Stimulated activated naive CD8-positive, alpha-beta T cell treated with anti-CD3 and anti-CD28 coated beads, Interleukin-15, amount 100 ng/mL, for 72 hours (primary cell): ENCODE data around the gene MARS1.
A peak's percentile ranks its signal among the peaks of the same experiment; 100 is the strongest.

Experiments
- ATAC-seq: fragments of 150-1000 bp; cut with Tn5 transposase; 2 replicates; pipeline ENCODE4 v1.10.0; 2021; ENCODE audit warnings: mild to moderate bottlenecking, moderate library complexity
- DNase-seq, 2 donors: peaks; one replicate each; pipeline ENCODE4 v3.0.0; 2021 to 2022
- H3K27ac Mint-ChIP-seq, 2 donors: one replicate each; pipeline ENCODE4 v1.8.0; 2022; ENCODE audit warnings: mild to moderate bottlenecking in 2 of 2, mixed read lengths in 2 of 2, moderate library complexity in 2 of 2
- H3K27me3 Mint-ChIP-seq: one replicate; pipeline ENCODE4 v1.8.0; 2022; ENCODE audit warnings: mixed read lengths
- H3K4me1 Mint-ChIP-seq: one replicate; pipeline ENCODE4 v1.8.0; 2022; ENCODE audit warnings: mild to moderate bottlenecking, mixed read lengths
- H3K4me3 Mint-ChIP-seq, 2 donors: one replicate each; pipeline ENCODE4 v1.8.0; 2022; ENCODE audit warnings: mild to moderate bottlenecking in 2 of 2, mixed read lengths in 2 of 2, moderate library complexity in 1 of 2
- H3K9me3 Mint-ChIP-seq, 2 donors: one replicate each; pipeline ENCODE4 v1.8.0; 2022; ENCODE audit warnings: mixed read lengths in 2 of 2

MARS1 gene

GRCh38 chr12:57475271-57476161 lies 12.4 kb upstream of the MARS1 start:
- H3K9me3 Mint-ChIP-seq = no peaks in the 10 kb centered on the region
- H3K27ac Mint-ChIP-seq = no peak overlapping the region
- peak overlapping the region; percentile 80 to 97 for H3K4me3 Mint-ChIP-seq
- H3K4me1 Mint-ChIP-seq = peaks cover 86% of the 10 kb centered on the region
- ATAC-seq (no peak), DNase-seq (no peak)
- no peaks in the 10 kb centered on the region for H3K27me3 Mint-ChIP-seq

- DNase-seq = peak; percentile 73 to 90
Measured at GRCh38 chr12:57476162-57476992, 11.5 kb upstream of the MARS1 start.

GRCh38 chr12:57476993-57477709 lies 10.7 kb upstream of the MARS1 start:
- H3K27me3 Mint-ChIP-seq = no peaks in the 10 kb centered on the region
- no peaks in the 10 kb centered on the region for H3K9me3 Mint-ChIP-seq
- H3K4me3 Mint-ChIP-seq = peak overlapping the region; percentile 80 to 97
- H3K27ac Mint-ChIP-seq = peak overlapping the region; percentile 97 to 100
- DNase-seq = no peak
- H3K4me1 Mint-ChIP-seq = peaks cover 88% of the 10 kb centered on the region
- ATAC-seq = no peak

More at GRCh38 chr12:57476162-57476992, 11.5 kb upstream of the MARS1 start:
- Mint-ChIP-seq H3K27ac (peak overlapping the region; percentile 97 to 100), H3K9me3 (no peaks in the 10 kb centered on the region), H3K27me3 (no peaks in the 10 kb centered on the region), H3K4me1 (peaks cover 89% of the 10 kb centered on the region), H3K4me3 (peak overlapping the region; percentile 80 to 97)
- ATAC-seq = peak; percentile 70

- H3K9me3 Mint-ChIP-seq = no peaks in the 10 kb centered on the region
- DNase-seq = peak; percentile 43 to 57
- H3K4me3 Mint-ChIP-seq = peak overlapping the region; percentile 80 to 97
- H3K27ac Mint-ChIP-seq = peak overlapping the region; percentile 96 to 100
- no peaks in the 10 kb centered on the region for H3K27me3 Mint-ChIP-seq
- ATAC-seq = peak; percentile 61
- peaks cover 82% of the 10 kb centered on the region for H3K4me1 Mint-ChIP-seq
Measured at GRCh38 chr12:57477710-57478681, 9.9 kb upstream of the MARS1 start.

- no peaks in the 10 kb centered on the region for H3K27me3 Mint-ChIP-seq
Measured at GRCh38 chr12:57479043-57479375, 8.9 kb upstream of the MARS1 start.

DNA sequence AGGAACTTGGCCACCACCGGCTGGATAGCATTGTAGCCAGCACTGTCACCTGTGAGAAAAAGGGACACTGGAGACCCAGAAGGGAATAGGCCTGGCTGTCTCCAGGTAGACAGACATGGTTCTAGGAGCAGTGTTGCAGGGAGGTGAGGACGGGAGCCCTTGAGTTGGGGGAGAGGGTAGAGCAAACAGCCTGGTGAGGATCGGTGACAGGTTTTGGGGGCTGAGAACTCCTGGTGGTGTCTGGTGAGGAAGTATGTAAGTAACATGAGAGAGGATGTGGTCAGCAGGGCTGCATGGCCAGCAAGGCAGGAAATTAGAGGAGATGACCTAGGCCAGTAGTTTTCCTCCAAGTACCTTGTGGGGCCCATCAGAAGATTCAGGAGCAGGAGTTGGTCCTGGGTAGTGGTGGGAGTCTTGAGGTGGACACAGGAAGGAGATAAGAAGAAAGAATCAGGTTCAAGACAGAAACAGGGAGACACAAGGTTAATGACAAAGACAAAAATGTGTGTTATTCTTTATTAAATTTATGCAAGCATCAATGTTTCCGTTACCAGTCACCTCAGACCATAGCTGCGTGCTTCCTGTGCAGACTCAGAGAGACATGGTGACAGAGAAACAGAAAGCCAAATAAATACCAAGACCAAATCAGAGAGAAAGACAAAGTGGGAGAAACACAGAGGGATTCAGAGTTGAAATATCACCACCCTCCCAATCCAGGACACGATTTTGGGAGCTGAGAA lies 8.3 kb upstream of the MARS1 start, which contains the start of gene ARHGAP9:
ARHGAP9 (minus strand) TSS at position 491 of the 740 bp plus-strand sequence; CDS start at position 31, 460 bp downstream.
- Mint-ChIP-seq H3K9me3 (no peaks in the 10 kb centered on the region), H3K27me3 (no peaks in the 10 kb centered on the region)

More at GRCh38 chr12:57479043-57479375, 8.9 kb upstream of the MARS1 start:
- Mint-ChIP-seq H3K9me3 (no peaks in the 10 kb centered on the region), H3K27ac (peak overlapping the region; percentile 96 to 100), H3K4me1 (peaks cover 78% of the 10 kb centered on the region), H3K4me3 (peak overlapping the region; percentile 80 to 97)
- no peak for ATAC-seq
- no peak for DNase-seq

GRCh38 chr12:57481671-57482070 lies 6.2 kb upstream of the MARS1 start:
- peak overlapping the region; percentile 48 to 89 for H3K27ac Mint-ChIP-seq
- H3K4me3 Mint-ChIP-seq = peak overlapping the region; percentile 24 to 29
- DNase-seq (no peak), ATAC-seq (no peak)
- H3K9me3 Mint-ChIP-seq = no peaks in the 10 kb centered on the region
- H3K27me3 Mint-ChIP-seq = no peaks in the 10 kb centered on the region
- H3K4me1 Mint-ChIP-seq = peaks cover 51% of the 10 kb centered on the region

More for the DNA sequence above, 8.3 kb upstream of the MARS1 start, which contains the start of gene ARHGAP9:
- ATAC-seq (peak; percentile 71), DNase-seq (peak; percentile 54 to 74)
- H3K27ac Mint-ChIP-seq = peak within 1 kb of the TSS; percentile 96 to 100
- peaks cover 73% of the 10 kb centered on the region for H3K4me1 Mint-ChIP-seq
- H3K4me3 Mint-ChIP-seq = peak within 1 kb of the TSS; percentile 80 to 97

GRCh38 chr12:57483466-57483865 lies 4.4 kb upstream of the MARS1 start:
- peaks cover 54% of the 10 kb centered on the region for H3K4me1 Mint-ChIP-seq

DNA sequence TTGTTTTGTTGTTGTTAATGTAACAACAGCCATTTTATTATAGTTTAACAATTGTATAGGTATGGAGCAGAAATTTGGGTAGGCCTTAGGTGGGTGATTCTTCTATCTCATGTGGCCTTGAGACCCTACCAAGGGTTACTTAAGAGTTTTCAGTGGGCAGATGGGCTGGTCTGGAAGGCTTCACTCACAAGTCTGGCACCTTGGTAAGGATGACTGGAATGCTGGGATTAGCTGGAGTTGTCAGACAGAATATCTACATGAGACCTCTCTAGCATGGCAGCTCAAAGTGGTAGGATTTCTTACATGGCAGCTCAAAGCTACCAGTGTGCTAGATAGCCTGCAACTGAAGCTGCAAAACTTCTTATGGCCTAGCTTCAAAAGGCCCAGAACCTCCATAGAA lies 2.2 kb upstream of the MARS1 start:
- H3K27me3 Mint-ChIP-seq = no peaks in the 10 kb centered on the region
- peak overlapping the region in 1 of 2 donors; percentile 9 for H3K27ac Mint-ChIP-seq
- ATAC-seq = no peak
- H3K9me3 Mint-ChIP-seq = no peaks in the 10 kb centered on the region
- H3K4me1 Mint-ChIP-seq = peaks cover 51% of the 10 kb centered on the region
- H3K4me3 Mint-ChIP-seq = no peak overlapping the region
- no peak for DNase-seq

More at GRCh38 chr12:57483466-57483865, 4.4 kb upstream of the MARS1 start:
- DNase-seq = no peak
- H3K9me3 Mint-ChIP-seq = no peaks in the 10 kb centered on the region
- H3K27me3 Mint-ChIP-seq = no peaks in the 10 kb centered on the region
- ATAC-seq = no peak
- peak overlapping the region in 1 of 2 donors; percentile 2 for H3K27ac Mint-ChIP-seq
- H3K4me3 Mint-ChIP-seq = no peak overlapping the region

- DNase-seq = no peak
- Mint-ChIP-seq H3K27me3 (no peaks in the 10 kb centered on the region), H3K9me3 (no peaks in the 10 kb centered on the region), H3K4me1 (peaks cover 51% of the 10 kb centered on the region), H3K27ac (peak overlapping the region in 1 of 2 donors; percentile 99), H3K4me3 (peak overlapping the region; percentile 84 to 99)
- ATAC-seq = no peak
Measured at GRCh38 chr12:57487055-57487596, 742 bp upstream of the MARS1 start.

- ATAC-seq = no peak
Measured at GRCh38 chr12:57488402-57489156, 711 bp downstream of the MARS1 start.

GRCh38 chr12:57489157-57489641 lies 1.3 kb downstream of the MARS1 start:
- Mint-ChIP-seq H3K27me3 (no peaks in the 10 kb centered on the region), H3K4me3 (peak overlapping the region; percentile 84 to 99), H3K9me3 (no peaks in the 10 kb centered on the region), H3K27ac (peak overlapping the region; percentile 99 to 100), H3K4me1 (peaks cover 51% of the 10 kb centered on the region)
- no peak for ATAC-seq
- DNase-seq = no peak

More at GRCh38 chr12:57488402-57489156, 711 bp downstream of the MARS1 start:
- DNase-seq = no peak
- Mint-ChIP-seq H3K4me3 (peak overlapping the region; percentile 84 to 99), H3K9me3 (no peaks in the 10 kb centered on the region), H3K27ac (peak overlapping the region; percentile 99 to 100), H3K4me1 (peaks cover 52% of the 10 kb centered on the region), H3K27me3 (no peaks in the 10 kb centered on the region)
